SK-N-SH (cell line): ENCODE data around the gene IGFALS.

Experiments used
- EP300 ChIP-seq, 2 experiments: IDR thresholded peaks; 2 replicates each; pipeline versions ENCODE4 v1.4.0 to v1.6.1; 2012; ENCODE audit warnings: borderline replicate concordance in 1 of 2, low read depth in 1 of 2, low read length in 1 of 2
- EZH2phosphoT487 ChIP-seq: fragments of 200-600 bp; sonication (generic); IDR thresholded peaks from 2 replicates; pipeline ENCODE4 v1.6.1; 2017; ENCODE audit warnings: low read depth, mixed run types, mild to moderate bottlenecking, antibody characterized with exemption, moderate library complexity, borderline replicate concordance
- FOXJ3 ChIP-seq: sonication (generic); formaldehyde crosslinking; IDR thresholded peaks from 2 replicates; pipeline ENCODE4 v1.5.1; 2020; ENCODE audit warnings: mild to moderate bottlenecking, missing genetic modification reagents
- GATA2 ChIP-seq: sonication (generic); formaldehyde crosslinking; IDR thresholded peaks from 2 replicates; pipeline ENCODE4 v1.5.0; 2020; ENCODE audit warnings: mild to moderate bottlenecking, missing genetic modification reagents
- JUND ChIP-seq: IDR thresholded peaks from 2 replicates; pipeline ENCODE4 v1.4.0; 2012
- MEF2A ChIP-seq: IDR thresholded peaks from 2 replicates; pipeline ENCODE4 v1.4.0; 2012; ENCODE audit warnings: low read depth, borderline replicate concordance
- NRF1 ChIP-seq: IDR thresholded peaks from 2 replicates; pipeline ENCODE4 v1.6.1; 2012; ENCODE audit warnings: low read depth, mild to moderate bottlenecking, low read length
- RCOR1 ChIP-seq: fragments of 150-350 bp; IDR thresholded peaks from 2 replicates; pipeline ENCODE4 v1.6.1; 2017; ENCODE audit warnings: antibody characterized with exemption, low read length
- SMC3 ChIP-seq: IDR thresholded peaks from 2 replicates; pipeline ENCODE4 v1.6.1; 2012; ENCODE audit warnings: low read depth, low read length, improper control_type of control experiment
- TAF1 ChIP-seq: IDR thresholded peaks from 2 replicates; pipeline ENCODE4 v1.6.1; 2012; ENCODE audit warnings: low read depth, mild to moderate bottlenecking, low read length, moderate library complexity, borderline replicate concordance
- TF ChIP-seq, protein P1 (sequence below): fragments of 200-600 bp; sonication (generic); IDR thresholded peaks from 2 replicates; pipeline ENCODE4 v1.6.1; 2017; ENCODE audit warnings: antibody characterized with exemption, mild to moderate bottlenecking, moderate library complexity
- TF ChIP-seq, protein P2 (sequence below): IDR thresholded peaks from 2 replicates; pipeline ENCODE4 v1.4.0; 2012; ENCODE audit warnings: low read depth, borderline replicate concordance
- TF ChIP-seq, protein P3 (sequence below): IDR thresholded peaks from 2 replicates; pipeline ENCODE4 v1.4.0; 2012; ENCODE audit warnings: low read depth, borderline replicate concordance

DNA sequence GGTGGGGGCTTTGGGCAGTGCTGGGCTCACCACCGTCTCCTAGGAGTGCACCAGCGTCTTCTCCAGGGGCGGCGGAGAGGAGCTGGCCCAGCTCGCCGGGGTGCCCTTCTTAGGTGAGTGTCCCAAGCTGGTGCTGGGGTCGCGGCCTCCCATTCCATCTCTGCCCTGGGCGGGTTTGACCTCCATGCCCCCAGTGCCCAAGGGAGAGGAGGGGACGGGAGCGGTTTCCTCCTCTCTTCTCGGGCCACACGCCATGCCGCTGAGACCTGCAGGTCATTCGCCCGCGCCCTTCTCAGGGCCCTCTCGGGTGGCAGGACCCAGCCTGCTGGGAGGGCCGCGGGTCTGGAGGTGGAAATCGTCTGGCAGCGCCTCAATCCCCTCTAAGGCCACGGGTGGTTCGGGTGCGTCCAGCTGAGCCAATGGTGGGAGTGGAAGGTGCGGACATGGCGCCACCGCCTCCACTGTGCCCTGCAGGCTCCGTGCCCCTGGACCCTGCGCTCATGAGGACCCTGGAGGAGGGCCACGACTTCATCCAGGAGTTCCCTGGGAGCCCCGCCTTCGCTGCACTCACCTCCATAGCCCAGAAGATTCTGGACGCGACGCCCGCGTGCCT lies 5.3 kb downstream of the IGFALS start:
- TF ChIP-seq, protein P1, sequence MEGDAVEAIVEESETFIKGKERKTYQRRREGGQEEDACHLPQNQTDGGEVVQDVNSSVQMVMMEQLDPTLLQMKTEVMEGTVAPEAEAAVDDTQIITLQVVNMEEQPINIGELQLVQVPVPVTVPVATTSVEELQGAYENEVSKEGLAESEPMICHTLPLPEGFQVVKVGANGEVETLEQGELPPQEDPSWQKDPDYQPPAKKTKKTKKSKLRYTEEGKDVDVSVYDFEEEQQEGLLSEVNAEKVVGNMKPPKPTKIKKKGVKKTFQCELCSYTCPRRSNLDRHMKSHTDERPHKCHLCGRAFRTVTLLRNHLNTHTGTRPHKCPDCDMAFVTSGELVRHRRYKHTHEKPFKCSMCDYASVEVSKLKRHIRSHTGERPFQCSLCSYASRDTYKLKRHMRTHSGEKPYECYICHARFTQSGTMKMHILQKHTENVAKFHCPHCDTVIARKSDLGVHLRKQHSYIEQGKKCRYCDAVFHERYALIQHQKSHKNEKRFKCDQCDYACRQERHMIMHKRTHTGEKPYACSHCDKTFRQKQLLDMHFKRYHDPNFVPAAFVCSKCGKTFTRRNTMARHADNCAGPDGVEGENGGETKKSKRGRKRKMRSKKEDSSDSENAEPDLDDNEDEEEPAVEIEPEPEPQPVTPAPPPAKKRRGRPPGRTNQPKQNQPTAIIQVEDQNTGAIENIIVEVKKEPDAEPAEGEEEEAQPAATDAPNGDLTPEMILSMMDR: no peak
- TF ChIP-seq JUND (no peak), NRF1 (no peak), EP300 (IDR thresholded peaks at IDR 0.05; ENCODE audit: borderline replicate concordance in 1 of 2, low read depth in 1 of 2, low read length in 1 of 2) (no peak), GATA2 (CRISPR knock-in tag) (no peak), SMC3 (no peak), RCOR1 (no peak), MEF2A (no peak), TAF1 (no peak), FOXJ3 (CRISPR knock-in tag) (no peak), EZH2phosphoT487 (no peak)
- TF ChIP-seq, protein P2, sequence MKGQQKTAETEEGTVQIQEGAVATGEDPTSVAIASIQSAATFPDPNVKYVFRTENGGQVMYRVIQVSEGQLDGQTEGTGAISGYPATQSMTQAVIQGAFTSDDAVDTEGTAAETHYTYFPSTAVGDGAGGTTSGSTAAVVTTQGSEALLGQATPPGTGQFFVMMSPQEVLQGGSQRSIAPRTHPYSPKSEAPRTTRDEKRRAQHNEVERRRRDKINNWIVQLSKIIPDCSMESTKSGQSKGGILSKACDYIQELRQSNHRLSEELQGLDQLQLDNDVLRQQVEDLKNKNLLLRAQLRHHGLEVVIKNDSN: no peak
- TF ChIP-seq, protein P3, sequence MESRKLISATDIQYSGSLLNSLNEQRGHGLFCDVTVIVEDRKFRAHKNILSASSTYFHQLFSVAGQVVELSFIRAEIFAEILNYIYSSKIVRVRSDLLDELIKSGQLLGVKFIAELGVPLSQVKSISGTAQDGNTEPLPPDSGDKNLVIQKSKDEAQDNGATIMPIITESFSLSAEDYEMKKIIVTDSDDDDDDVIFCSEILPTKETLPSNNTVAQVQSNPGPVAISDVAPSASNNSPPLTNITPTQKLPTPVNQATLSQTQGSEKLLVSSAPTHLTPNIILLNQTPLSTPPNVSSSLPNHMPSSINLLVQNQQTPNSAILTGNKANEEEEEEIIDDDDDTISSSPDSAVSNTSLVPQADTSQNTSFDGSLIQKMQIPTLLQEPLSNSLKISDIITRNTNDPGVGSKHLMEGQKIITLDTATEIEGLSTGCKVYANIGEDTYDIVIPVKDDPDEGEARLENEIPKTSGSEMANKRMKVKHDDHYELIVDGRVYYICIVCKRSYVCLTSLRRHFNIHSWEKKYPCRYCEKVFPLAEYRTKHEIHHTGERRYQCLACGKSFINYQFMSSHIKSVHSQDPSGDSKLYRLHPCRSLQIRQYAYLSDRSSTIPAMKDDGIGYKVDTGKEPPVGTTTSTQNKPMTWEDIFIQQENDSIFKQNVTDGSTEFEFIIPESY: no peak
